Measurements from ENCODE around the gene CNOT4.
A peak's percentile ranks its signal among the peaks of the same experiment; 100 is the strongest.

The CNOT4 gene

DNA sequence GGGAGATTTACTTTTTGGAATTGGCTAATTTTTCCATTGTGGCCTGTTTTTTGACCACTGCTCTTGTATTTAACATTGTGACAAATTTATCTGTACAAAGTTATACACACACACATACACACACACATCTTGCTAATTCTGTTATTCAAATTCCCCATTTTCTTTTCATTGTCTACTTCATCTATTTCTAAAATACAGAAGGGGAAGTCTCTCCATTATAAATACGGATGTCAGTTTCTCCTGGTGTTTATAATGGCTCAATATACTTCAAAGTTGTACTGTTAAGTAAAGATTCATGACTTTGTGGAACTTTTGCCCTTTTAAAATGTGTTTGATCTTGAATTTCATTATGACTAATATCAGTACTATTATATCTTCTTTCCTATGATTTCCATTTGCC, 81.0 kb downstream of the CNOT4 start:
- DNase-seq (ENCODE audit: low read depth, low spot score): no peak
- TF ChIP-seq, protein P1, sequence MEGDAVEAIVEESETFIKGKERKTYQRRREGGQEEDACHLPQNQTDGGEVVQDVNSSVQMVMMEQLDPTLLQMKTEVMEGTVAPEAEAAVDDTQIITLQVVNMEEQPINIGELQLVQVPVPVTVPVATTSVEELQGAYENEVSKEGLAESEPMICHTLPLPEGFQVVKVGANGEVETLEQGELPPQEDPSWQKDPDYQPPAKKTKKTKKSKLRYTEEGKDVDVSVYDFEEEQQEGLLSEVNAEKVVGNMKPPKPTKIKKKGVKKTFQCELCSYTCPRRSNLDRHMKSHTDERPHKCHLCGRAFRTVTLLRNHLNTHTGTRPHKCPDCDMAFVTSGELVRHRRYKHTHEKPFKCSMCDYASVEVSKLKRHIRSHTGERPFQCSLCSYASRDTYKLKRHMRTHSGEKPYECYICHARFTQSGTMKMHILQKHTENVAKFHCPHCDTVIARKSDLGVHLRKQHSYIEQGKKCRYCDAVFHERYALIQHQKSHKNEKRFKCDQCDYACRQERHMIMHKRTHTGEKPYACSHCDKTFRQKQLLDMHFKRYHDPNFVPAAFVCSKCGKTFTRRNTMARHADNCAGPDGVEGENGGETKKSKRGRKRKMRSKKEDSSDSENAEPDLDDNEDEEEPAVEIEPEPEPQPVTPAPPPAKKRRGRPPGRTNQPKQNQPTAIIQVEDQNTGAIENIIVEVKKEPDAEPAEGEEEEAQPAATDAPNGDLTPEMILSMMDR (IDR thresholded peaks at IDR 0.05; ENCODE audit: low read depth, low read length): no peak
- in situ Hi-C loops (cut with HindIII; ENCODE audit: low sequenced_read_pairs): no loop called here

DNA sequence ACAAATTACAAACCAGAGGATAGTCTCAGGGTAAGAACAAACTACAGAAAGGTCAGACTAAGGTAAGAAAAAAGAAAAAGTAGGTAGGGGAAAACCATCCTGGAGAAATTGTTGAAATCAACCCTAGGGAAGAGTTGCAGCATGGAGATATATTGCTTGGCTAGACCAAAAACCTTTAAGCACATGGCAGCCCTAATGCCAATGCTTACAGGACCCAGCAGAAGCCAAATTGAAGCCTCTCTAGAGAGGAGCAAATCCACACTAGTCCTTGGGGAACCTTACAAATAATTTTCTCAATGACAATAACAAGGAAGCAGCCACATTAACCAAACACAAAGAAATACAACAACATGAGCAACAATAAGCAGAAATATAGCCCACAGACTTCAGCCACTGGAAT, 81.9 kb downstream of the CNOT4 start:
- no peak overlapping the region for H3K4me3 ChIP-seq (ENCODE audit: low read depth, low read length)
- DNase-seq (ENCODE audit: low read depth, low spot score): no peak
- in situ Hi-C loops (cut with HindIII; ENCODE audit: low sequenced_read_pairs): no loop called here
- TF ChIP-seq, protein P1 (IDR thresholded peaks at IDR 0.05; ENCODE audit: low read depth, low read length): no peak

More for the DNA sequence above, 81.0 kb downstream of the CNOT4 start:
- H3K4me3 ChIP-seq (ENCODE audit: low read depth, low read length): no peak overlapping the region

DNA sequence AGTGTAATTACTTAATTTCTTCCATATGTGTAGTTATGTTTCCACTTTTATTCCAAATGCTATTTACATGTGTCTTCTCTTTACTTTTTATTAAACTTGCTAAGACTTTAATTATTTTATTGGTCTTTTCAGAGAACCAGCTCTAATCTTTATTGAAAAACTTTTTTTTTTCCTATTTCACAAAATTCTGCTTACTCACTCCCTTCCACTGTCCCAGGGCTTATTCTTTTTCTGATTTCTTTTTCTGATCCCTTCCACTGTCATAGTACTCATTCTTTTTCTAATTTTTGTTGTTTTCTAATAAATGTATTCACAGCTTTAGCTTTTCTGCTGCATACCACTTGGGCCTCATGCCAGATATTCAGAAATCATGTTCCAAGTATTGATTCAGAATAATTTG, 82.7 kb downstream of the CNOT4 start:
- no peak overlapping the region for H3K4me3 ChIP-seq (ENCODE audit: low read depth, low read length)
- TF ChIP-seq, protein P1 (IDR thresholded peaks at IDR 0.05; ENCODE audit: low read depth, low read length): no peak
- in situ Hi-C loops (cut with HindIII; ENCODE audit: low sequenced_read_pairs): no loop called here
- no peak for DNase-seq (ENCODE audit: low read depth, low spot score)

DNA sequence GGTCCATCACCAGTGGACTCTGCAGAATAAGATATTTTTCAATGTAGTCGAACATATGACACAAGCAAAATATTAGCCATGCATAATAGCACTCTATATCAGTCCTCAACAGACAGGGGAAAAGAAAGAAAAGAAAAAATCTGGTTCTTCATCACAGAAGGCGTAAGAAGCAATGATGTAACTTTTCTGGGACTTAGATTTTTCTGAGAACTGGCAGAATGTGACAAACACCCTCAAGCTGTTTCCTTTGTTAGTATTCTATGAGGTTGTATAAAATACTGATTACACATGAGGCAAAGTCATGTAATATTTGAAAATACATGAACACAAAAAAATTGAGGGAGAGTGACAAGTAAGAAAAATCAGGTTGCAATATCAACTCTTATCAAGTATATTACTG, 84.9 kb downstream of the CNOT4 start:
- TF ChIP-seq, protein P1 (IDR thresholded peaks at IDR 0.05; ENCODE audit: low read depth, low read length): no peak
- no peak overlapping the region for H3K4me3 ChIP-seq (ENCODE audit: low read depth, low read length)
- in situ Hi-C loops (cut with HindIII; ENCODE audit: low sequenced_read_pairs): no loop called here
- DNase-seq (ENCODE audit: low read depth, low spot score): no peak

DNA sequence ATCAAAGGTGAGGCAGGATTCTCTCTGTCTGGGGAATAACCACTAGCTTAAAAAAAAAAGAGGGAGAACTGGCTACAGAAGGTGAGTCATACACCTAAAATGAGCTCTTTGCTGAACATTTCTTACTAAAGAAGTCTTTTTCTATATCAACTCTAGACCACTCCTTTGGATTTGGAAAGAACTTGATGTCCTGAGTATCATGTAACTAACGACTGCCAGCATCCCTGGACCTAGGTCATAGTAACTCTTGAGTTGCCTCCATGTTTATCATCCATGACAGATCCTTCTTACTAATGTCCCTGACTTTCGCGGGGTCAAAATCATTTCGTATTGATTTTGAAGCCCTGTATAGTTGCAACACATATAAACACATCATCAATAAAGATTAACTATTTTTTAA, 89.1 kb downstream of the CNOT4 start:
- TF ChIP-seq, protein P1 (IDR thresholded peaks at IDR 0.05; ENCODE audit: low read depth, low read length): no peak
- no peak overlapping the region for H3K4me3 ChIP-seq (ENCODE audit: low read depth, low read length)
- in situ Hi-C loops (cut with HindIII; ENCODE audit: low sequenced_read_pairs): no loop called here
- peak; percentile 4 for DNase-seq (ENCODE audit: low read depth, low spot score)

DNA sequence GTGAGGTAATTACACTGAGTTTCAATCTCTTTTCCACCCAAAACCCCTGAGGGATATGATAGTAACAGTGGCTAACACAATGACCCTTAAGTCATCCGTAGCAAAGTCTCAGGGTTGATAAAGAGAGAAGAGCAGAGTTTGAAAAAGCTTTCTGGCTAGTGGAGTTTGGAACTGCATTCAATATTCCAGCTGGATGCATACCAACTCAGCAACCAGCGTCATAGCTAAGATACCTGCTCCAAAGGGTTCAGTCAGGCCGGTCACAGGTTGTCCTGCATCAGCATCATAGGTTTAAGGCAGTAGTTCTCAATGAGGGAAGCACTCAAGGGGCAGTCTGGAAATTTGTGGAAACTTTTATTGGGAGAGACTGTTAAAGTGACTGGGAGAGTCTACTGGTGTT, 93.5 kb downstream of the CNOT4 start:
- TF ChIP-seq, protein P1 (IDR thresholded peaks at IDR 0.05; ENCODE audit: low read depth, low read length): no peak
- DNase-seq (ENCODE audit: low read depth, low spot score): no peak
- in situ Hi-C loops (cut with HindIII; ENCODE audit: low sequenced_read_pairs): no loop called here
- H3K4me3 ChIP-seq (ENCODE audit: low read depth, low read length): no peak overlapping the region
